ENCODE data around the gene SHB.

The SHB gene

GRCh38 chr9:37944671-37945481 is 124.2 kb downstream of the SHB start:
- no peak for DNase-seq (ENCODE audit: extremely low spot score)
- CTCF ChIA-PET: no interaction called here
- POLR2A ChIA-PET: no interaction called here
- TF ChIP-seq PKNOX1 (IDR thresholded peaks at IDR 0.05) (no peak), BHLHE40 (IDR thresholded peaks at IDR 0.05; ENCODE audit: borderline replicate concordance) (no peak), SP1 (IDR thresholded peaks at IDR 0.05) (no peak)

GRCh38 chr9:37944266-37944650 is 124.8 kb downstream of the SHB start:
- CTCF ChIA-PET: no interaction called here
- POLR2A ChIA-PET: no interaction called here
- no peak for DNase-seq (ENCODE audit: extremely low spot score)
- no peak for TF ChIP-seq L3MBTL2 (conservative IDR thresholded peaks at IDR 0.05)
- no peak for TF ChIP-seq TARDBP (IDR thresholded peaks at IDR 0.05)
- TF ChIP-seq PKNOX1 (IDR thresholded peaks at IDR 0.05): no peak
- TF ChIP-seq BHLHE40 (IDR thresholded peaks at IDR 0.05; ENCODE audit: borderline replicate concordance): no peak
- TF ChIP-seq ARNT (IDR thresholded peaks at IDR 0.05): no peak
- no peak for TF ChIP-seq FOXK2 (IDR thresholded peaks at IDR 0.05)
- no peak for TF ChIP-seq NFRKB (IDR thresholded peaks at IDR 0.05)
- no peak for TF ChIP-seq FOXA1 (IDR thresholded peaks at IDR 0.05)
- TF ChIP-seq ELF4 (IDR thresholded peaks at IDR 0.05): no peak
- no peak for TF ChIP-seq CTBP1 (IDR thresholded peaks at IDR 0.05; ENCODE audit: borderline replicate concordance)
- no peak for TF ChIP-seq FOXM1 (IDR thresholded peaks at IDR 0.05; ENCODE audit: borderline replicate concordance)
- TF ChIP-seq SP1 (IDR thresholded peaks at IDR 0.05): no peak

- TF ChIP-seq SP1 (IDR thresholded peaks at IDR 0.05) (no peak), TARDBP (IDR thresholded peaks at IDR 0.05) (no peak), ZNF384 (IDR thresholded peaks at IDR 0.05) (no peak), CTBP1 (IDR thresholded peaks at IDR 0.05; ENCODE audit: borderline replicate concordance) (no peak), ARNT (IDR thresholded peaks at IDR 0.05) (no peak), LEF1 (IDR thresholded peaks at IDR 0.05; ENCODE audit: borderline replicate concordance) (no peak), L3MBTL2 (conservative IDR thresholded peaks at IDR 0.05) (no peak)
- POLR2A ChIA-PET: no interaction called here
- CTCF ChIA-PET: no interaction called here
- no peak for DNase-seq (ENCODE audit: extremely low spot score)
Observed at GRCh38 chr9:37943345-37944265, 125.4 kb downstream of the SHB start.

GRCh38 chr9:37942621-37943344 is 126.2 kb downstream of the SHB start:
- ChIA-PET POLR2A (no interaction called here), CTCF (no interaction called here)
- no peak for DNase-seq (ENCODE audit: extremely low spot score)
- TF ChIP-seq HDGF (IDR thresholded peaks at IDR 0.05; ENCODE audit: borderline replicate concordance): no peak
- TF ChIP-seq FOXM1 (IDR thresholded peaks at IDR 0.05; ENCODE audit: borderline replicate concordance): no peak
- no peak for TF ChIP-seq NFRKB (IDR thresholded peaks at IDR 0.05)
- no peak for TF ChIP-seq TARDBP (IDR thresholded peaks at IDR 0.05)
- no peak for TF ChIP-seq PKNOX1 (IDR thresholded peaks at IDR 0.05)
- no peak for TF ChIP-seq CTBP1 (IDR thresholded peaks at IDR 0.05; ENCODE audit: borderline replicate concordance)
- no peak for TF ChIP-seq ZNF384 (IDR thresholded peaks at IDR 0.05)
- no peak for TF ChIP-seq ELF4 (IDR thresholded peaks at IDR 0.05)

- TF ChIP-seq FOXA1 (IDR thresholded peaks at IDR 0.05) (no peak), TARDBP (IDR thresholded peaks at IDR 0.05) (no peak), NFRKB (IDR thresholded peaks at IDR 0.05) (no peak), LEF1 (IDR thresholded peaks at IDR 0.05; ENCODE audit: borderline replicate concordance) (no peak), HDGF (IDR thresholded peaks at IDR 0.05; ENCODE audit: borderline replicate concordance) (no peak), L3MBTL2 (conservative IDR thresholded peaks at IDR 0.05) (no peak), ARNT (IDR thresholded peaks at IDR 0.05) (no peak)
- ChIA-PET CTCF (interaction anchor here (1.1 kb wide), 1 partner anchor 352 kb away, joined by 4 read pairs; no protein-coding TSS in a partner anchor), POLR2A (no interaction called here)
- no peak for DNase-seq (ENCODE audit: extremely low spot score)
Observed at GRCh38 chr9:37941253-37941652, 127.8 kb downstream of the SHB start.

DNA sequence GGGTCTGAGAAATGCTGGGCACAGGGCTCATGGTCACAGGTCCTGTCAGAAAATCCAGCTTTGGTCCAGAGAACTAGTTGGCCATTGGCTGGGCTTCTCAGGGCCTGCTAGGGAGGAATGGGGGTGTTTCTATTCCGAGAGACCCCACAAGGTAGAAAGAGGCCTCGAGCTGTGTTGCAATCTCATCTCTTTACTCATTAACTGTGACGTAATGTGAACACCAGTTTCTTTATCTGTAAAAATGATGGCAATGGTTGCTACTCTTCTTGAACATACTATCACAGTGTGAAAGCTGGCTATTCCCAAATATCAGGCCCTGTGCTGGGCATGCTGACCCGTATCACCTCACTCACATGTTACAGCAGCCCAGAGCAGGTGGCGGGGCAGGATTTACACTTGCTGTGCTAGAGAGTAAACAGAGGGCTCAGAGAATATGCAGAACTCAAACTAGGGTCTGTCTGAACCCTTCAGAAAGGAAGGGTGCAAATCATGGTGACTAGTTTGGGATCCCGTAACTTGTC is 129.4 kb downstream of the SHB start:
- TF ChIP-seq ELF4 (IDR thresholded peaks at IDR 0.05): no peak
- TF ChIP-seq ARNT (IDR thresholded peaks at IDR 0.05): no peak
- no peak for TF ChIP-seq ZNF384 (IDR thresholded peaks at IDR 0.05)
- TF ChIP-seq PKNOX1 (IDR thresholded peaks at IDR 0.05): no peak
- no peak for TF ChIP-seq L3MBTL2 (conservative IDR thresholded peaks at IDR 0.05)
- TF ChIP-seq FOXK2 (IDR thresholded peaks at IDR 0.05): no peak
- no peak for TF ChIP-seq FOXM1 (IDR thresholded peaks at IDR 0.05; ENCODE audit: borderline replicate concordance)
- TF ChIP-seq LEF1 (IDR thresholded peaks at IDR 0.05; ENCODE audit: borderline replicate concordance): no peak
- TF ChIP-seq TARDBP (IDR thresholded peaks at IDR 0.05): no peak
- ChIA-PET CTCF (no interaction called here), POLR2A (no interaction called here)
- no peak for DNase-seq (ENCODE audit: extremely low spot score)
